ENCODE measurements around the gene COPS4.
"Not testable (repeated sequence)": the region's sequence is repeated elsewhere in the genome, so short reads cannot be mapped to it uniquely, and the experiment has no call there.

COPS4 gene

DNA sequence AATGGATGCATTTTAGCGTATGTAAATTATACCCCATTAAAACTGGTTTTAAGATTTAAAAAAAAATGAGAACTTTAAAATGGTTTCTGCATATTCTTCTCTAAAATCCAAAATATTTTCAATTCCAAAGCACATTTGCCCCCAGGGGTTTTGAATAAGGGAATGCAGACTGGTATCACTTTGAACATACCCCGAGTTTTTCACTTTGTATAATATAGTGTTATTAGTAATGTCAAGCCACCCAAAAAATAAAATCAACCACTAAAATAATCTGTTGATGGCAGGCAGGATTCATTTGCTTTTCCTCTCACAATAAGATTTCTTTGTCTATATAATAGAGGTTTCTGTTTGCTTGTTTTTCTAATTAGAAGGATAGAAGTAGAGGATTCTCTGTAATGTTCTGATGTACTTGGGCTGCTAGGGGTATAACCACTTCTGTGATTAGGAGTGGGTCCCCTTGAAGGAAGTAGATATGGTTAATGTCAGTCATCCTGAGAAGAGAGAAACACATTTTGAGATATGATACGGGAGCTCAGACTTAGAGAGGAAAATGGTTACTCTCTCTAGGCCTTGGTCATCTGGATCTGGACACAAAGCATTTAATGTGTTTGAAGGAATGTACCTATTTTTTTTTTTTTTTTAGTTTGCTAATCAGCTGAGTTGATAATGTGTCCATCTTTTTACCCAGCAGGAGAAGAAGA, 15.0 kb upstream of the COPS4 start:
- H3F3A ChIP-seq (ENCODE audit: insufficient read depth, low read length): no peaks in the 10 kb centered on the region
- H3K9me3 ChIP-seq (replicated peaks; ENCODE audit: insufficient read depth, low read length): no peaks in the 10 kb centered on the region
- no peak overlapping the region for H3K4me2 ChIP-seq (ENCODE audit: low read depth, low read length)
- no peak overlapping the region for H3K4me3 ChIP-seq (ENCODE audit: low read length)
- DNase-seq: no peak
- TF ChIP-seq, protein P1, sequence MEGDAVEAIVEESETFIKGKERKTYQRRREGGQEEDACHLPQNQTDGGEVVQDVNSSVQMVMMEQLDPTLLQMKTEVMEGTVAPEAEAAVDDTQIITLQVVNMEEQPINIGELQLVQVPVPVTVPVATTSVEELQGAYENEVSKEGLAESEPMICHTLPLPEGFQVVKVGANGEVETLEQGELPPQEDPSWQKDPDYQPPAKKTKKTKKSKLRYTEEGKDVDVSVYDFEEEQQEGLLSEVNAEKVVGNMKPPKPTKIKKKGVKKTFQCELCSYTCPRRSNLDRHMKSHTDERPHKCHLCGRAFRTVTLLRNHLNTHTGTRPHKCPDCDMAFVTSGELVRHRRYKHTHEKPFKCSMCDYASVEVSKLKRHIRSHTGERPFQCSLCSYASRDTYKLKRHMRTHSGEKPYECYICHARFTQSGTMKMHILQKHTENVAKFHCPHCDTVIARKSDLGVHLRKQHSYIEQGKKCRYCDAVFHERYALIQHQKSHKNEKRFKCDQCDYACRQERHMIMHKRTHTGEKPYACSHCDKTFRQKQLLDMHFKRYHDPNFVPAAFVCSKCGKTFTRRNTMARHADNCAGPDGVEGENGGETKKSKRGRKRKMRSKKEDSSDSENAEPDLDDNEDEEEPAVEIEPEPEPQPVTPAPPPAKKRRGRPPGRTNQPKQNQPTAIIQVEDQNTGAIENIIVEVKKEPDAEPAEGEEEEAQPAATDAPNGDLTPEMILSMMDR (IDR thresholded peaks at IDR 0.05; ENCODE audit: low read length): no peak
- TF ChIP-seq EZH2 (optimal IDR thresholded peaks at IDR 0.05; ENCODE audit: low read depth, low read length) (no peak), EZH2phosphoT487 (IDR thresholded peaks at IDR 0.05; ENCODE audit: low read length) (no peak)
- H3K79me2 ChIP-seq (ENCODE audit: low read length): no peaks in the 10 kb centered on the region
- no peaks in the 10 kb centered on the region for H4K20me1 ChIP-seq (ENCODE audit: insufficient read depth, low read length)
- no peak overlapping the region for H3K27ac ChIP-seq (ENCODE audit: low read length)
- no peak overlapping the region for H3K9ac ChIP-seq (ENCODE audit: low read length)
- H3K9me2 ChIP-seq (replicated peaks; ENCODE audit: insufficient read depth, low read length): no peaks in the 10 kb centered on the region
- no peaks in the 10 kb centered on the region for H3K4me1 ChIP-seq (ENCODE audit: low read length)
- no peak overlapping the region for H2AFZ ChIP-seq (ENCODE audit: low read length)
- H3K27me3 ChIP-seq (replicated peaks; ENCODE audit: insufficient read depth, low read length): no peaks in the 10 kb centered on the region
- no peaks in the 10 kb centered on the region for H3K36me3 ChIP-seq (replicated peaks; ENCODE audit: insufficient read depth, low read length)

DNA sequence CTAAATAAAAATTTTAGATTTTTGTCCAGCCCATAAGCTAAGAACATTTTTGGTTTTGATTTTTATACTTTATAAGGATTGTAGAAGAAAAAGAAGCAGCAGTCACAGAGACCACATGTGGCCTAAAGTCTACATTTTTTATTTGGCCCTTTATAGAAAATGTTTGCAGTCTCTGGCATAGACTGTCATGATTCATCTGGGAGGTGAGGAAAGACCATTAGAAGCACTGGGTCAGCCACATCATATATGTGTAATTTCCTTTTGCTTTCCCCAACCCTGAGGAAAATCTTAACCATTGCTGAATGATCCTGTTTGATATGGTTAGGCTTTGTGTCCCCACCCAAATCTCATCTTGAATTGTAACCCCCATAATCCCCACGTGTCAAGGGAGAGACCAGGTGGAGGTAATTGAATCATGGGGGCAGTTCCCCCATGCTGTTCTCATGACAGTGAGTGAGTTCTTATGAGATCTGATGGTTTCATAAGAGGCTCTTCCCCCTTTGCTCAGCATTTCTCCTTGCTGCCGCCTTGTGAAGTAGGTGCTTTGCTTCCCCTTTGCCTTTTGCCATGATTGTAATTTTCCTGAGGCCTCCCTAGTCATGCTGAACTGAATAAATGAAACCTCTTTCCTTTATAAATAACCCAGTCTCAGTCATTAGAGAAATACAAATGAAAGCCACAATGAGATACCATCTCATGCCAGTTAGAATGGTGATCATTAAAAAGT, 12.1 kb upstream of the COPS4 start:
- H3K9me2 ChIP-seq (replicated peaks; ENCODE audit: insufficient read depth, low read length): no peaks in the 10 kb centered on the region
- H3K9me3 ChIP-seq (replicated peaks; ENCODE audit: insufficient read depth, low read length): no peaks in the 10 kb centered on the region
- no peaks in the 10 kb centered on the region for H3F3A ChIP-seq (ENCODE audit: insufficient read depth, low read length)
- H3K9ac ChIP-seq (ENCODE audit: low read length): no peak overlapping the region
- no peaks in the 10 kb centered on the region for H3K36me3 ChIP-seq (replicated peaks; ENCODE audit: insufficient read depth, low read length)
- TF ChIP-seq EZH2 (optimal IDR thresholded peaks at IDR 0.05; ENCODE audit: low read depth, low read length): no peak
- TF ChIP-seq, protein P1 (IDR thresholded peaks at IDR 0.05; ENCODE audit: low read length): no peak
- no peak for TF ChIP-seq EZH2phosphoT487 (IDR thresholded peaks at IDR 0.05; ENCODE audit: low read length)
- H2AFZ ChIP-seq (ENCODE audit: low read length): no peak overlapping the region
- no peaks in the 10 kb centered on the region for H3K79me2 ChIP-seq (ENCODE audit: low read length)
- H3K4me3 ChIP-seq (ENCODE audit: low read length): no peak overlapping the region
- no peaks in the 10 kb centered on the region for H4K20me1 ChIP-seq (ENCODE audit: insufficient read depth, low read length)
- no peaks in the 10 kb centered on the region for H3K27me3 ChIP-seq (replicated peaks; ENCODE audit: insufficient read depth, low read length)
- no peak overlapping the region for H3K27ac ChIP-seq (ENCODE audit: low read length)
- no peak overlapping the region for H3K4me2 ChIP-seq (ENCODE audit: low read depth, low read length)
- H3K4me1 ChIP-seq (ENCODE audit: low read length): no peaks in the 10 kb centered on the region
- DNase-seq: no peak

DNA sequence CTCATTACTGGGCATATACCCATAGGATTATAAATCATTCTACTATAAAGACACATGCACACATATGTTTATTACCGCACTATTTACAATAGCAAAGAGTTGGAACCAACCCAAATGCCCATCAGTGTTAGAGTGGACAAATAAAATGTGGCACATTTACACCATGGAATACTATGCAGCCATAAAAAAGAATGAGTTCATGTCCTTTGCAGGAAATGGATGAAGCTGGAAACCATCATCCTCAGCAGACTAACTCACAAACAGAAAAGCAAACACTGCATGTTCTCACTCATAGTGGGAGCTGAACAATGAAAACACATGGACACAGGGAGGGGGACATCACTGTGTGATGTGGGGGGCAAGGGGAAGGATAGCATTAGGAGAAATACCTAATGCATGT, 11.4 kb upstream of the COPS4 start:
- H3K27ac ChIP-seq (ENCODE audit: low read length); H4K20me1 ChIP-seq (ENCODE audit: insufficient read depth, low read length); H3K4me2 ChIP-seq (ENCODE audit: low read depth, low read length); DNase-seq; H3K79me2 ChIP-seq (ENCODE audit: low read length); H3K9ac ChIP-seq (ENCODE audit: low read length); H3K4me1 ChIP-seq (ENCODE audit: low read length); H3K9me2 ChIP-seq (replicated peaks; ENCODE audit: insufficient read depth, low read length); H3K27me3 ChIP-seq (replicated peaks; ENCODE audit: insufficient read depth, low read length); H3K4me3 ChIP-seq (ENCODE audit: low read length); H2AFZ ChIP-seq (ENCODE audit: low read length); H3F3A ChIP-seq (ENCODE audit: insufficient read depth, low read length); H3K9me3 ChIP-seq (replicated peaks; ENCODE audit: insufficient read depth, low read length); H3K36me3 ChIP-seq (replicated peaks; ENCODE audit: insufficient read depth, low read length): not testable (repeated sequence)

DNA sequence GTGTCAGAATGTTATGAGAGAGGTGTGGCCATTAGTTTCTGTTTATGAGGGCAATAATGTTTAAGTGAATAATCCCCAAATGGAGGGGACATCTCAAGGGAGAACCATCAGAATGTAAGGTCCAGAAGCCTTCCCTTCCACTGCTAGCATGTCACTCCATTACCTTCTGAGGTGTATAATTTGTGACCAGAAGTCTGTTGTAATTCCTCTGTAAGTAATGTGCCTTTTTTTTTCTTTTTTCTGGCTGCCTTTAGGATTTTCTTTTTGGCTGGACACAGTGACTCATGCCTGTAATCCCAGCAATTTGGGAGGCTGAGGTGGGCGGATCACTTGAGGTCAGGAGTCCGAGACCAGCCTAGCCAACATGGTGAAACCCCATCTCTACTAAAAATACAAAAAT, 10.8 kb upstream of the COPS4 start:
- Histone ChIP-seq H3F3A (ENCODE audit: insufficient read depth, low read length) (no peaks in the 10 kb centered on the region), H3K9ac (ENCODE audit: low read length) (no peak overlapping the region), H3K36me3 (replicated peaks; ENCODE audit: insufficient read depth, low read length) (no peaks in the 10 kb centered on the region), H3K4me3 (ENCODE audit: low read length) (no peak overlapping the region), H3K79me2 (ENCODE audit: low read length) (no peaks in the 10 kb centered on the region), H4K20me1 (ENCODE audit: insufficient read depth, low read length) (no peaks in the 10 kb centered on the region), H3K4me2 (ENCODE audit: low read depth, low read length) (no peak overlapping the region), H3K9me3 (replicated peaks; ENCODE audit: insufficient read depth, low read length) (no peaks in the 10 kb centered on the region), H3K27me3 (replicated peaks; ENCODE audit: insufficient read depth, low read length) (no peaks in the 10 kb centered on the region), H3K9me2 (replicated peaks; ENCODE audit: insufficient read depth, low read length) (no peaks in the 10 kb centered on the region), H3K27ac (ENCODE audit: low read length) (no peak overlapping the region), H2AFZ (ENCODE audit: low read length) (no peak overlapping the region), H3K4me1 (ENCODE audit: low read length) (no peaks in the 10 kb centered on the region)
- DNase-seq: no peak
- TF ChIP-seq, protein P1 (IDR thresholded peaks at IDR 0.05; ENCODE audit: low read length): no peak
- TF ChIP-seq EZH2 (optimal IDR thresholded peaks at IDR 0.05; ENCODE audit: low read depth, low read length): no peak
- no peak for TF ChIP-seq EZH2phosphoT487 (IDR thresholded peaks at IDR 0.05; ENCODE audit: low read length)
